ENCODE results near the gene C1orf53. TPM values are rescaled to one million over a fixed set of nuclear protein-coding genes. Genes with fewer than 3 reads are reported as not detected.

The C1orf53 gene
- total and polyA plus RNA-seq, 4 donors, result 0.81 to 4.6 TPM; not detected in 2

- H3K4me1 ChIP-seq (ENCODE audit: control insufficient read depth in 1 of 2, insufficient read depth in 2 of 2, low read length in 2 of 2), result no peaks in the 10 kb centered on the region
- H3K4me3 ChIP-seq (ENCODE audit: low read length in 2 of 2), result no peak overlapping the region
- H3K27ac ChIP-seq (ENCODE audit: low read depth in 1 of 2, low read length in 2 of 2), result no peak overlapping the region
- no peak for ATAC-seq (ENCODE audit: low FRiP score)
- DNase-seq, result no peak
- WGBS, 2 donors, result 12 to 15% methylated on average over 11 of the region's 11 CpGs
- H3K27me3 ChIP-seq (ENCODE audit: control insufficient read depth in 1 of 2, insufficient read depth in 2 of 2, low read length in 1 of 2), result peaks cover 0 to 3% of the 10 kb centered on the region in 2 donors
- intact Hi-C loops (cut with DNase I), result no loop called here
- H3K9me3 ChIP-seq (ENCODE audit: control insufficient read depth, low read length), result no peaks in the 10 kb centered on the region
- no peaks in the 10 kb centered on the region for H3K36me3 ChIP-seq (ENCODE audit: control insufficient read depth in 1 of 2, insufficient read depth in 2 of 2, low read length in 1 of 2)
These were observed 14.1 kb downstream of the C1orf53 start for GRCh38 chr1:197916500-197916983.

GRCh38 chr1:197917805-197918651, 15.6 kb downstream of the C1orf53 start:
- DNase-seq (peak; percentile 49 to 78), ATAC-seq (ENCODE audit: low FRiP score) (peak; percentile 59)
- H3K4me1 ChIP-seq (ENCODE audit: control insufficient read depth in 1 of 2, insufficient read depth in 2 of 2, low read length in 2 of 2), result no peaks in the 10 kb centered on the region
- no peaks in the 10 kb centered on the region for H3K9me3 ChIP-seq (ENCODE audit: control insufficient read depth, low read length)
- intact Hi-C loops (cut with DNase I), result no loop called here
- peak overlapping the region in 1 of 2 donors; percentile 18 for H3K4me3 ChIP-seq (ENCODE audit: low read length in 2 of 2)
- WGBS, 2 donors, result 4% methylated on average over 64 of the region's 64 CpGs
- no peaks in the 10 kb centered on the region for H3K36me3 ChIP-seq (ENCODE audit: control insufficient read depth in 1 of 2, insufficient read depth in 2 of 2, low read length in 1 of 2)
- no peak overlapping the region for H3K27ac ChIP-seq (ENCODE audit: low read depth in 1 of 2, low read length in 2 of 2)
- peaks cover 0 to 3% of the 10 kb centered on the region in 2 donors for H3K27me3 ChIP-seq (ENCODE audit: control insufficient read depth in 1 of 2, insufficient read depth in 2 of 2, low read length in 1 of 2)

- H3K27me3 ChIP-seq (ENCODE audit: control insufficient read depth in 1 of 2, insufficient read depth in 2 of 2, low read length in 1 of 2), result peaks cover 0 to 3% of the 10 kb centered on the region in 2 donors
- ATAC-seq (ENCODE audit: low FRiP score) (no peak), DNase-seq (no peak)
- intact Hi-C loops (cut with DNase I), result no loop called here
- H3K4me1 ChIP-seq (ENCODE audit: control insufficient read depth in 1 of 2, insufficient read depth in 2 of 2, low read length in 2 of 2), result no peaks in the 10 kb centered on the region
- H3K4me3 ChIP-seq (ENCODE audit: low read length in 2 of 2), result no peak overlapping the region
- no peak overlapping the region for H3K27ac ChIP-seq (ENCODE audit: low read depth in 1 of 2, low read length in 2 of 2)
- no peaks in the 10 kb centered on the region for H3K9me3 ChIP-seq (ENCODE audit: control insufficient read depth, low read length)
- no peaks in the 10 kb centered on the region for H3K36me3 ChIP-seq (ENCODE audit: control insufficient read depth in 1 of 2, insufficient read depth in 2 of 2, low read length in 1 of 2)
- WGBS, 2 donors, result 17 to 19% methylated on average over 16 of the region's 16 CpGs
These were observed 16.4 kb downstream of the C1orf53 start for GRCh38 chr1:197918807-197919345.

GRCh38 chr1:197919346-197920066, 17.1 kb downstream of the C1orf53 start:
- WGBS, 2 donors, result 11 to 14% methylated on average over 34 to 35 of the region's 35 CpGs
- Histone ChIP-seq H3K27ac (ENCODE audit: low read depth in 1 of 2, low read length in 2 of 2) (no peak overlapping the region), H3K27me3 (ENCODE audit: control insufficient read depth in 1 of 2, insufficient read depth in 2 of 2, low read length in 1 of 2) (peaks cover 0 to 3% of the 10 kb centered on the region in 2 donors), H3K9me3 (ENCODE audit: control insufficient read depth, low read length) (no peaks in the 10 kb centered on the region), H3K36me3 (ENCODE audit: control insufficient read depth in 1 of 2, insufficient read depth in 2 of 2, low read length in 1 of 2) (no peaks in the 10 kb centered on the region), H3K4me1 (ENCODE audit: control insufficient read depth in 1 of 2, insufficient read depth in 2 of 2, low read length in 2 of 2) (no peaks in the 10 kb centered on the region), H3K4me3 (ENCODE audit: low read length in 2 of 2) (no peak overlapping the region)
- intact Hi-C loops (cut with DNase I), result loop anchor here in 1 of 2 donors (5.0 kb wide), 1 partner anchor 302 kb away; no protein-coding TSS in a partner anchor
- ATAC-seq (ENCODE audit: low FRiP score) (no peak), DNase-seq (no peak)

GRCh38 chr1:197920067-197920396, 17.6 kb downstream of the C1orf53 start:
- H3K4me1 ChIP-seq (ENCODE audit: control insufficient read depth in 1 of 2, insufficient read depth in 2 of 2, low read length in 2 of 2), result no peaks in the 10 kb centered on the region
- H3K36me3 ChIP-seq (ENCODE audit: control insufficient read depth in 1 of 2, insufficient read depth in 2 of 2, low read length in 1 of 2), result no peaks in the 10 kb centered on the region
- ATAC-seq (ENCODE audit: low FRiP score), result no peak
- intact Hi-C loops (cut with DNase I), result loop anchor here in 1 of 2 donors (5.0 kb wide), 1 partner anchor 303 kb away; no protein-coding TSS in a partner anchor
- DNase-seq, result no peak
- WGBS, 2 donors, result 4 to 8% methylated on average over 11 of the region's 11 CpGs
- H3K27me3 ChIP-seq (ENCODE audit: control insufficient read depth in 1 of 2, insufficient read depth in 2 of 2, low read length in 1 of 2), result peaks cover 0 to 3% of the 10 kb centered on the region in 2 donors
- H3K27ac ChIP-seq (ENCODE audit: low read depth in 1 of 2, low read length in 2 of 2), result no peak overlapping the region
- H3K9me3 ChIP-seq (ENCODE audit: control insufficient read depth, low read length), result no peaks in the 10 kb centered on the region
- no peak overlapping the region for H3K4me3 ChIP-seq (ENCODE audit: low read length in 2 of 2)

- peaks cover 0 to 3% of the 10 kb centered on the region in 2 donors for H3K27me3 ChIP-seq (ENCODE audit: control insufficient read depth in 1 of 2, insufficient read depth in 2 of 2, low read length in 1 of 2)
- ATAC-seq (ENCODE audit: low FRiP score), result no peak
- no peak for DNase-seq
- no peak overlapping the region for H3K27ac ChIP-seq (ENCODE audit: low read depth in 1 of 2, low read length in 2 of 2)
- intact Hi-C loops (cut with DNase I), result loop anchor here in 1 of 2 donors (5.0 kb wide), 1 partner anchor 303 kb away; no protein-coding TSS in a partner anchor
- no peaks in the 10 kb centered on the region for H3K36me3 ChIP-seq (ENCODE audit: control insufficient read depth in 1 of 2, insufficient read depth in 2 of 2, low read length in 1 of 2)
- H3K4me1 ChIP-seq (ENCODE audit: control insufficient read depth in 1 of 2, insufficient read depth in 2 of 2, low read length in 2 of 2), result no peaks in the 10 kb centered on the region
- no peaks in the 10 kb centered on the region for H3K9me3 ChIP-seq (ENCODE audit: control insufficient read depth, low read length)
- 31 to 32% methylated on average over 19 of the region's 19 CpGs for WGBS, 2 donors
- H3K4me3 ChIP-seq (ENCODE audit: low read length in 2 of 2), result no peak overlapping the region
These were observed 18.1 kb downstream of the C1orf53 start for GRCh38 chr1:197920414-197921117.

GRCh38 chr1:197921235-197922069, 19.0 kb downstream of the C1orf53 start:
- peaks cover 0 to 3% of the 10 kb centered on the region in 2 donors for H3K27me3 ChIP-seq (ENCODE audit: control insufficient read depth in 1 of 2, insufficient read depth in 2 of 2, low read length in 1 of 2)
- WGBS, 2 donors, result 44% methylated on average over 33 of the region's 33 CpGs

More at GRCh38 chr1:197921235-197922069, 19.0 kb downstream of the C1orf53 start:
- Histone ChIP-seq H3K4me3 (ENCODE audit: low read length in 2 of 2) (no peak overlapping the region), H3K4me1 (ENCODE audit: control insufficient read depth in 1 of 2, insufficient read depth in 2 of 2, low read length in 2 of 2) (no peaks in the 10 kb centered on the region), H3K9me3 (ENCODE audit: control insufficient read depth, low read length) (no peaks in the 10 kb centered on the region), H3K36me3 (ENCODE audit: control insufficient read depth in 1 of 2, insufficient read depth in 2 of 2, low read length in 1 of 2) (no peaks in the 10 kb centered on the region), H3K27ac (ENCODE audit: low read depth in 1 of 2, low read length in 2 of 2) (no peak overlapping the region)
- intact Hi-C loops (cut with DNase I), result loop anchor here in 1 of 2 donors (5.0 kb wide), 1 partner anchor 304 kb away; no protein-coding TSS in a partner anchor
- DNase-seq, result peak in 1 of 2 donors; percentile 63
- no peak for ATAC-seq (ENCODE audit: low FRiP score)
